CD4-positive, alpha-beta T cell treated with Interleukin-1 beta for 1 hour (primary cell): ENCODE data around the gene GFRA1.

Experiments used
- DNase-seq, 2 donors: peaks; one replicate each; pipeline ENCODE4 v3.0.0-alpha.2; 2020 to 2022

GFRA1 gene

GRCh38 chr10:116097239-116097784 lies 175.7 kb downstream of the GFRA1 start:
- no peak for DNase-seq

GRCh38 chr10:116096526-116096925 lies 176.5 kb downstream of the GFRA1 start:
- DNase-seq = no peak

- DNase-seq = no peak
Measured at GRCh38 chr10:116094356-116094755, 178.7 kb downstream of the GFRA1 start.

- no peak for DNase-seq
Measured at GRCh38 chr10:116093031-116093430, 180.0 kb downstream of the GFRA1 start.

GRCh38 chr10:116088985-116089384 lies 184.0 kb downstream of the GFRA1 start:
- DNase-seq = no peak

- no peak for DNase-seq
Measured at GRCh38 chr10:116085323-116085722, 187.7 kb downstream of the GFRA1 start.

GRCh38 chr10:116084161-116084560 lies 188.8 kb downstream of the GFRA1 start:
- no peak for DNase-seq

- DNase-seq = no peak
Measured at GRCh38 chr10:116083226-116083762, 189.7 kb downstream of the GFRA1 start.

- DNase-seq = no peak
Measured at GRCh38 chr10:116082762-116083161, 190.2 kb downstream of the GFRA1 start.

GRCh38 chr10:116082206-116082605 lies 190.8 kb downstream of the GFRA1 start:
- DNase-seq = no peak

- DNase-seq = no peak
Measured at GRCh38 chr10:116080553-116080952, 192.5 kb downstream of the GFRA1 start.

GRCh38 chr10:116079355-116079754 lies 193.7 kb downstream of the GFRA1 start:
- DNase-seq = no peak

- no peak for DNase-seq
Measured at GRCh38 chr10:116076621-116077020, 196.4 kb downstream of the GFRA1 start.

GRCh38 chr10:116073510-116073909 lies 199.5 kb downstream of the GFRA1 start:
- no peak for DNase-seq

- DNase-seq = no peak
Measured at GRCh38 chr10:116073001-116073400, 200.0 kb downstream of the GFRA1 start.

GRCh38 chr10:116071453-116072148 lies 201.4 kb downstream of the GFRA1 start:
- no peak for DNase-seq

GRCh38 chr10:116070743-116071320 lies 202.2 kb downstream of the GFRA1 start:
- DNase-seq = no peak

GRCh38 chr10:116069856-116070255 lies 203.2 kb downstream of the GFRA1 start:
- no peak for DNase-seq

GRCh38 chr10:116067825-116068224 lies 205.2 kb downstream of the GFRA1 start:
- no peak for DNase-seq

- DNase-seq = no peak
Measured at GRCh38 chr10:116063107-116063506, 209.9 kb downstream of the GFRA1 start.

GRCh38 chr10:116060864-116061263 lies 212.1 kb downstream of the GFRA1 start:
- no peak for DNase-seq

GRCh38 chr10:116059320-116059719 lies 213.7 kb downstream of the GFRA1 start:
- no peak for DNase-seq

- no peak for DNase-seq
Measured at GRCh38 chr10:116056445-116057293, 216.3 kb downstream of the GFRA1 start.
